GM12878 (cell line): Measurements from ENCODE around the gene UAP1. TPM values are rescaled to one million over a fixed set of nuclear protein-coding genes. Genes with fewer than 3 reads are reported as not detected.

ENCODE experiments used
- ATAC-seq: fragments of 200-7000 bp; cut with Tn5 transposase; 3 replicates; pipeline ENCODE4 v1.9.1; 2020; ENCODE audit warnings: mild to moderate bottlenecking, moderate library complexity
- BruUV-seq: library from RNA; stranded (reverse); fragments of 400-500 nt; replicated peaks from 2 replicates; lab custom pipeline; 2021; lab: Mats Ljungman, UMichigan
- CTCF ChIA-PET: fragments of 300-600 bp; sonication (Branson Sonifier 250); formaldehyde crosslinking; extraction: SDS; loops from one replicate; lab custom pipeline; 2021; ENCODE audit warnings: inconsistent platforms; lab: Yijun Ruan, JAX
- POLR2A ChIA-PET: fragments of 350-600 bp; formaldehyde crosslinking; extraction: SDS; loops from one replicate; lab custom pipeline; 2021; ENCODE audit warnings: inconsistent platforms; lab: Charles Lee
- RAD21 ChIA-PET: fragments of 300-600 bp; sonication (Branson Sonifier 250); formaldehyde crosslinking; loops from one replicate; lab custom pipeline; 2023; ENCODE audit warnings: antibody characterized with exemption; ENCODE audit not compliant: unreplicated experiment; lab: Charles Lee
- SMC1A ChIA-PET: fragments of 300-600 bp; sonication (Branson Sonifier 250); formaldehyde crosslinking; loops from one replicate; lab custom pipeline; 2023; ENCODE audit not compliant: unreplicated experiment, uncharacterized antibody; lab: Charles Lee
- DNase-seq: peaks from one replicate; pipeline ENCODE4 v3.0.0-alpha.2; 2011; ENCODE audit warnings: low read depth, low spot score
- FAIRE-seq: peaks from 3 replicates; lab custom pipeline; 2011; peaks lifted over from hg19 to GRCh38; lab: Jason Lieb, UNC
- H2AFZ ChIP-seq: 2 replicates; pipeline ENCODE4 v1.6.0; 2011; ENCODE audit warnings: low read depth, low read length, control low read depth; ENCODE audit not compliant: control insufficient read depth
- H3K27ac ChIP-seq: 2 replicates; pipeline ENCODE4 v1.5.1; 2011; ENCODE audit warnings: control low read depth; ENCODE audit not compliant: control insufficient read depth, insufficient read depth
- H3K27me3 ChIP-seq, 2 experiments: replicated peaks in 1 of 2; 2 replicates each; pipeline versions ENCODE4 v1.6.0 to v1.6.1; 2011; ENCODE audit warnings: low read length in 1 of 2; ENCODE audit not compliant: control insufficient read depth in 2 of 2, insufficient read depth in 2 of 2
- H3K36me3 ChIP-seq, 2 experiments: 2 replicates each; pipeline ENCODE4 v1.5.1; 2011; ENCODE audit warnings: low read length in 1 of 2; ENCODE audit not compliant: control insufficient read depth in 2 of 2, insufficient read depth in 2 of 2
- H3K4me1 ChIP-seq: 2 replicates; pipeline ENCODE4 v1.6.1; 2011; ENCODE audit warnings: mild to moderate bottlenecking, low read length, moderate library complexity, mixed read lengths; ENCODE audit not compliant: control insufficient read depth, insufficient read depth
- H3K4me2 ChIP-seq: 2 replicates; pipeline ENCODE4 v1.6.0; 2011; ENCODE audit warnings: control low read depth; ENCODE audit not compliant: control insufficient read depth, insufficient read depth
- H3K4me3 ChIP-seq: fragments of 200-600 bp; sonication (generic); 2 replicates; pipeline ENCODE4 v1.5.1; 2016
- H3K79me2 ChIP-seq: 2 replicates; pipeline ENCODE4 v1.6.0; 2011; ENCODE audit warnings: low read length; ENCODE audit not compliant: control insufficient read depth, insufficient read depth
- H3K9ac ChIP-seq: 2 replicates; pipeline ENCODE4 v1.8.0; 2011; ENCODE audit warnings: low read length, control low read depth, mixed read lengths; ENCODE audit not compliant: control insufficient read depth, insufficient read depth
- H3K9me3 ChIP-seq: replicated peaks from 3 replicates; pipeline ENCODE4 v1.5.1; 2011; ENCODE audit warnings: mild to moderate bottlenecking, low read length; ENCODE audit not compliant: control insufficient read depth, insufficient read depth
- H4K20me1 ChIP-seq: 2 replicates; pipeline ENCODE4 v1.6.0; 2011; ENCODE audit not compliant: control insufficient read depth, insufficient read depth
- CBFB ChIP-seq: IDR thresholded peaks from 2 replicates; pipeline ENCODE4 v1.6.1; 2016; ENCODE audit warnings: antibody characterized with exemption, low read depth
- IKZF1 ChIP-seq: fragments of 450-650 bp; conservative IDR thresholded peaks from 2 replicates; pipeline ENCODE4 v1.6.1; 2017; ENCODE audit warnings: antibody characterized with exemption, mild to moderate bottlenecking
- KAT2A ChIP-seq: conservative IDR thresholded peaks from 2 replicates; pipeline ENCODE4 v1.6.1; 2011; ENCODE audit warnings: low read depth, low read length; ENCODE audit not compliant: control insufficient read depth
- NFIC ChIP-seq: IDR thresholded peaks from 2 replicates; pipeline ENCODE4 v1.6.1; 2012; ENCODE audit warnings: low read depth, mild to moderate bottlenecking, inconsistent platforms, low read length, moderate library complexity
- NR2C1 ChIP-seq: fragments of 450-650 bp; IDR thresholded peaks from 2 replicates; pipeline ENCODE4 v1.6.1; 2017; ENCODE audit warnings: antibody characterized with exemption, mild to moderate bottlenecking, moderate library complexity
- POLR2A ChIP-seq: IDR thresholded peaks from 2 replicates; pipeline ENCODE4 v1.6.1; 2011; ENCODE audit warnings: low read depth, mild to moderate bottlenecking, low read length
- RAD51 ChIP-seq: fragments of 450-650 bp; IDR thresholded peaks from 2 replicates; pipeline ENCODE4 v1.6.1; 2016; ENCODE audit warnings: moderate library complexity, mild to moderate bottlenecking, inconsistent platforms
- RBBP5 ChIP-seq: fragments of 200-600 bp; sonication (generic); conservative IDR thresholded peaks from 2 replicates; pipeline ENCODE4 v1.6.1; 2016
- SMC3 ChIP-seq: IDR thresholded peaks from 2 replicates; pipeline ENCODE4 v1.6.1; 2011; ENCODE audit warnings: low read length, improper control_type of control experiment, borderline replicate concordance
- SP1 ChIP-seq: IDR thresholded peaks from one replicate; pipeline ENCODE4 v1.6.1; 2011; ENCODE audit warnings: low read depth, low read length
- STAT3 ChIP-seq: IDR thresholded peaks from 2 replicates; pipeline ENCODE4 v1.6.1; 2011; ENCODE audit warnings: low read depth, low read length, improper control_type of control experiment
- WRNIP1 ChIP-seq: IDR thresholded peaks from 2 replicates; pipeline ENCODE4 v1.6.1; 2011; ENCODE audit warnings: low read depth, low read length, improper control_type of control experiment, borderline replicate concordance
- ZBTB33 ChIP-seq: fragments of 450-650 bp; IDR thresholded peaks from 2 replicates; pipeline ENCODE4 v1.6.1; 2017; ENCODE audit warnings: mild to moderate bottlenecking
- WGBS: methylation state at CpG from one replicate; pipeline ENCODE4 v1.1.6; 2016; ENCODE audit warnings: low lambda C conversion rate; ENCODE audit not compliant: insufficient replicate concordance, insufficient coverage; ENCODE audit errors: missing lambda C conversion rate; 5-methylcytosine and 5-hydroxymethylcytosine counted together
- in situ Hi-C: fragments of 300-500 bp; cut with MboI; formaldehyde crosslinking; loops from 9 replicates; pipeline ENCODE4 v1.14.3; 2018; ENCODE audit warnings: mixed read lengths
- intact Hi-C: fragments of 100-400 bp; cut with micrococcal nuclease; formaldehyde crosslinking; loops from one replicate; pipeline ENCODE4 v1.14.2; 2022; ENCODE audit not compliant: unreplicated experiment
- polyA plus RNA-seq, 11 experiments: library from polyadenylated mRNA; depleted of rRNA in 4 of 11; unstranded in 6 of 11; stranded (reverse) in 5 of 11; fragments of >200 nt; fragmentation: Nextera tagmentation in 4 of 11; fragmentation: Illumina TruSeq in 1 of 11; extraction: Ambion mirVana in 4 of 11; extraction: Trizol in 1 of 11; gene quantifications; 1 replicate in 1 of 11; 2 replicates in 10 of 11; pipeline versions ENCODE4 v1.2.1 to v1.2.3, GENCODE V29; 2011 to 2016; ENCODE audit warnings: inconsistent platforms in 2 of 11, missing spikeins in 2 of 11, low read depth in 1 of 11
- total RNA-seq, 4 experiments: library from RNA; depleted of rRNA in 3 of 4; stranded (reverse); fragments of >200 nt in 3 of 4; fragmentation: Illumina TruSeq in 1 of 4; extraction: Trizol in 1 of 4; gene quantifications; 2 replicates each; pipeline versions ENCODE4 v1.2.1 to v1.2.3, GENCODE V29; 2013 to 2021
- TF ChIP-seq, protein P1 (sequence below): fragments of 450-650 bp; IDR thresholded peaks from 2 replicates; pipeline ENCODE4 v1.6.1; 2017; ENCODE audit warnings: mild to moderate bottlenecking, moderate library complexity

UAP1 gene
- total and polyA plus RNA-seq, 10 of the 15 experiments (the other 5 are each of a cell fraction or from before 2014, with no cell fraction given), result 19.2 to 43.0 (median 30.7) TPM

DNA sequence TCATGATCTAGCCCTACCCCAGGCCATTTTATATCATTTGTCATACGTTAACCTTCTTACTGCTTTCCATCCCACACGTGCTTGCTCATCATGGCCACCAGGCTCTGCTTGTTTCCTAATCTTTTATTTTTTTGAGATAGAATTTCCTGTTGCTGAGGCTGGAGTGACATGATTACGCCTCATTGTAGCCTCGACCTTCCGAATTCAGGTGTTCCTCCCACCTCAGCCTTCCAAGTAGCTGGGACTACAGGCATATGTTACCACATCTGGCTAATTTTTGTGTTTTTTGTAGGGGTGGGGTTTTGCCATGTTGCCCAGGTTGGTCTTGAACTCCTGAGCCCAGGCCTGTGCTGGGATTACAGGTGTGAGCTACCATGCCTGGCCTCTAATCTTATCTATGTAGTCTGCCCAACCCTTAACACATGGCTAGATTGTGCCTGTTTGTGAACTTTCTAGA lies 3.3 kb downstream of the UAP1 start:
- ChIA-PET POLR2A (interaction anchor here (0.9 kb wide), 1 partner anchor 14 kb away, joined by 3 read pairs; no protein-coding TSS in a partner anchor), SMC1A (interaction anchor here (0.7 to 3.4 kb wide), 8 partner anchors 9 to 208 kb away, joined by 3 to 14 read pairs (median 3); no protein-coding TSS in a partner anchor), CTCF (interaction anchor here (0.7 to 4.0 kb wide), 4 partner anchors 33 to 49 kb away, joined by 3 to 15 read pairs (median 4); no protein-coding TSS in a partner anchor), RAD21 (interaction anchor here (1.5 to 2.3 kb wide), 2 partner anchors 32 to 34 kb away, joined by 4 to 8 read pairs; no protein-coding TSS in a partner anchor)
- H3K9ac ChIP-seq, result no peak overlapping the region
- H3K4me3 ChIP-seq, result no peak overlapping the region
- 0 out of 4 replicates have a peak, but pooled peaks cover 0 to 4% of the 10 kb centered on the region in 2 experiments for H3K36me3 ChIP-seq
- H4K20me1 ChIP-seq, result no peaks in the 10 kb centered on the region
- no peak for TF ChIP-seq ZBTB33
- TF ChIP-seq CBFB, result no peak
- no peak for TF ChIP-seq STAT3
- TF ChIP-seq SMC3, result no peak
- no peak for TF ChIP-seq NFIC
- no peak for TF ChIP-seq RAD51
- no peak for TF ChIP-seq POLR2A
- TF ChIP-seq SP1, result no peak
- TF ChIP-seq RBBP5, result no peak
- no peak for TF ChIP-seq IKZF1
- TF ChIP-seq, protein P1, sequence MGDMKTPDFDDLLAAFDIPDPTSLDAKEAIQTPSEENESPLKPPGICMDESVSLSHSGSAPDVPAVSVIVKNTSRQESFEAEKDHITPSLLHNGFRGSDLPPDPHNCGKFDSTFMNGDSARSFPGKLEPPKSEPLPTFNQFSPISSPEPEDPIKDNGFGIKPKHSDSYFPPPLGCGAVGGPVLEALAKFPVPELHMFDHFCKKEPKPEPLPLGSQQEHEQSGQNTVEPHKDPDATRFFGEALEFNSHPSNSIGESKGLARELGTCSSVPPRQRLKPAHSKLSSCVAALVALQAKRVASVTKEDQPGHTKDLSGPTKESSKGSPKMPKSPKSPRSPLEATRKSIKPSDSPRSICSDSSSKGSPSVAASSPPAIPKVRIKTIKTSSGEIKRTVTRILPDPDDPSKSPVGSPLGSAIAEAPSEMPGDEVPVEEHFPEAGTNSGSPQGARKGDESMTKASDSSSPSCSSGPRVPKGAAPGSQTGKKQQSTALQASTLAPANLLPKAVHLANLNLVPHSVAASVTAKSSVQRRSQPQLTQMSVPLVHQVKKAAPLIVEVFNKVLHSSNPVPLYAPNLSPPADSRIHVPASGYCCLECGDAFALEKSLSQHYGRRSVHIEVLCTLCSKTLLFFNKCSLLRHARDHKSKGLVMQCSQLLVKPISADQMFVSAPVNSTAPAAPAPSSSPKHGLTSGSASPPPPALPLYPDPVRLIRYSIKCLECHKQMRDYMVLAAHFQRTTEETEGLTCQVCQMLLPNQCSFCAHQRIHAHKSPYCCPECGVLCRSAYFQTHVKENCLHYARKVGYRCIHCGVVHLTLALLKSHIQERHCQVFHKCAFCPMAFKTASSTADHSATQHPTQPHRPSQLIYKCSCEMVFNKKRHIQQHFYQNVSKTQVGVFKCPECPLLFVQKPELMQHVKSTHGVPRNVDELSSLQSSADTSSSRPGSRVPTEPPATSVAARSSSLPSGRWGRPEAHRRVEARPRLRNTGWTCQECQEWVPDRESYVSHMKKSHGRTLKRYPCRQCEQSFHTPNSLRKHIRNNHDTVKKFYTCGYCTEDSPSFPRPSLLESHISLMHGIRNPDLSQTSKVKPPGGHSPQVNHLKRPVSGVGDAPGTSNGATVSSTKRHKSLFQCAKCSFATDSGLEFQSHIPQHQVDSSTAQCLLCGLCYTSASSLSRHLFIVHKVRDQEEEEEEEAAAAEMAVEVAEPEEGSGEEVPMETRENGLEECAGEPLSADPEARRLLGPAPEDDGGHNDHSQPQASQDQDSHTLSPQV, result no peak
- TF ChIP-seq NR2C1, result no peak
- TF ChIP-seq WRNIP1, result no peak
- TF ChIP-seq KAT2A, result no peak
- DNase-seq (no peak), FAIRE-seq (no peak), ATAC-seq (no peak)
- WGBS, result 76% methylated on average over 5 of the region's 5 CpGs
- intact Hi-C loops (no loop called here), in situ Hi-C loops (no loop called here)
- H3K4me1 ChIP-seq, result no peaks in the 10 kb centered on the region; the same call in 1 of the 2 replicates
- H3K27ac ChIP-seq, result no peak overlapping the region
- no peaks in the 10 kb centered on the region for H3K9me3 ChIP-seq
- H2AFZ ChIP-seq, result no peak overlapping the region
- no peaks in the 10 kb centered on the region for H3K27me3 ChIP-seq
- peaks cover 23% of the 10 kb centered on the region for H3K79me2 ChIP-seq
- no TSS peak for BruUV-seq
- 0 out of 2 replicates have a peak overlapping the region, but pooled peaks have one; percentile 27 for H3K4me2 ChIP-seq
